Peyer's patch (tissue), 4 donors: Measurements from ENCODE around the gene INHBE. TPM values are rescaled to one million over a fixed set of nuclear protein-coding genes. Genes with fewer than 3 reads are reported as not detected.
"Not testable (repeated sequence)": the region's sequence is repeated elsewhere in the genome, so short reads cannot be mapped to it uniquely, and the experiment has no call there.

Experiments
- DNase-seq, 3 donors: peaks; one replicate each; pipeline ENCODE4 v3.0.0-alpha.2; 2017 to 2019
- H3K27ac ChIP-seq, 4 donors: fragments of 200-600 bp; sonication (generic); one replicate each; pipeline ENCODE4 v1.5.1; 2016 to 2019
- H3K27me3 ChIP-seq, 2 donors: fragments of 200-600 bp; sonication (generic); one replicate each; pipeline ENCODE4 v1.5.1; 2019
- H3K36me3 ChIP-seq, 3 donors: fragments of 200-600 bp; sonication (generic); one replicate each; pipeline ENCODE4 v1.5.1; 2016 to 2019
- H3K4me1 ChIP-seq, 4 donors: fragments of 200-600 bp; sonication (generic); one replicate each; pipeline ENCODE4 v1.5.1; 2016 to 2019
- H3K4me3 ChIP-seq, 4 donors: fragments of 200-600 bp; sonication (generic); 1 replicate in 3 of 4; 2 replicates in 1 of 4; pipeline ENCODE4 v1.5.1; 2016 to 2019; ENCODE audit warnings: mild to moderate bottlenecking in 1 of 4
- H3K9me3 ChIP-seq, 4 donors: fragments of 200-600 bp; sonication (generic); one replicate each; pipeline ENCODE4 v1.5.1; 2016 to 2019; ENCODE audit warnings: mild to moderate bottlenecking in 1 of 4
- POLR2A ChIP-seq, 2 donors: fragments of 450-650 bp; IDR thresholded peaks; one replicate each; pipeline ENCODE4 v1.5.1; 2017; ENCODE audit warnings: antibody characterized with exemption in 2 of 2, mild to moderate bottlenecking in 2 of 2, moderate library complexity in 2 of 2
- total RNA-seq, 4 donors: library from RNA; depleted of rRNA; stranded (reverse); fragments of >200 nt; gene quantifications; one replicate each; pipeline ENCODE4 v1.1.0, GENCODE V29; 2016
- TF ChIP-seq, protein P1 (sequence below), 6 experiments: fragments of 450-650 bp in 4 of 6; fragments of 200-600 bp in 2 of 6; sonication (generic) in 1 of 6; IDR thresholded peaks; one replicate each; pipeline ENCODE4 v1.5.1; 2017 to 2019; ENCODE audit warnings: antibody characterized with exemption in 6 of 6, mild to moderate bottlenecking in 3 of 6, moderate library complexity in 1 of 6

The INHBE gene, protein sequence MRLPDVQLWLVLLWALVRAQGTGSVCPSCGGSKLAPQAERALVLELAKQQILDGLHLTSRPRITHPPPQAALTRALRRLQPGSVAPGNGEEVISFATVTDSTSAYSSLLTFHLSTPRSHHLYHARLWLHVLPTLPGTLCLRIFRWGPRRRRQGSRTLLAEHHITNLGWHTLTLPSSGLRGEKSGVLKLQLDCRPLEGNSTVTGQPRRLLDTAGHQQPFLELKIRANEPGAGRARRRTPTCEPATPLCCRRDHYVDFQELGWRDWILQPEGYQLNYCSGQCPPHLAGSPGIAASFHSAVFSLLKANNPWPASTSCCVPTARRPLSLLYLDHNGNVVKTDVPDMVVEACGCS
- total RNA-seq, result not detected

DNA sequence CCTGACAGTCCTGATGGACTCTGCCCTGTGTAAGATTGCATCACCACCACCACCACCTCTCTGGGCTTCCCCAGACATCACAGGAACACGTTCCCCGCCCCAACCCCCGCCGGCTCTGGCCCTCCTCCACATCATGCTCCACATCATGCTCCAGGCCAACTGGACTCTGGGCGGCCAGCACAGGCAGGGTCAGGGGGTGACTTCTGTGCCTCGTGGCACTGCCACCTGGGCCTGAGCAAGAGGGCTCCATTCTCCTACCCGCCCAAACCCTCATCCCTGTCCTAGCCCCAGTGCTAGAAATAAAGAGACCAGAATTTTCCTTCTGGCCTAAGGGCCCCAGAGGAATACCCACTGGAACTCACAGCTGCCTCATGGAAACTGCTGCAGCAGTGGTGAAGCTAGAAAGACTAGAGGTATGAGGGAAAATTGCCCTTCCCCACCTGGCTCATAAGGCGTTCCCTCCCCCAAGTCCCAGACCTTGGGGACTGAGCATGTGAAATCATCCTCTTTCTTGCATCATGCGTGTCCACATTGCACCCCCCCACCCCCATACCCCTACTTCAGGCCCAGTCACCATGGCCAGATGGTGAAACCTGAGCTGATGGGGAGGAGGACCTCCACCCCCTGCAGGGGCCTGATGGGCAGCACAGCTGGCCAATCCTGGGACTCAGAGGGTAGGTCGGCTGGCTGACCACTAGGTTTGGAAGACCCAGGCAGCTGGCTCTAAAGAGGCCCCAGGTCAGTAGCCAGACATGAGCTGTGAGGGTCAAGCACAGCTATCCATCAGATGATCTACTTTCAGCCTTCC, at the start of gene INHBE:
Gene INHBE, plus strand, starts transcription at position 742 of the 808 bp plus-strand sequence. CDS start 230 bp downstream, outside the sequence.
- H3K27me3 ChIP-seq, result no peaks in the 10 kb centered on the region
- no peak within 1 kb of the TSS for H3K27ac ChIP-seq
- no peaks in the 10 kb centered on the region for H3K36me3 ChIP-seq
- no peaks in the 10 kb centered on the region for H3K9me3 ChIP-seq
- DNase-seq, result no peak
- H3K4me3 ChIP-seq, result peak within 1 kb of the TSS in 1 of 4 donors; percentile 18
- peaks cover 0 to 18% (median 0%) of the 10 kb centered on the region in 4 donors for H3K4me1 ChIP-seq
- TF ChIP-seq, protein P1, sequence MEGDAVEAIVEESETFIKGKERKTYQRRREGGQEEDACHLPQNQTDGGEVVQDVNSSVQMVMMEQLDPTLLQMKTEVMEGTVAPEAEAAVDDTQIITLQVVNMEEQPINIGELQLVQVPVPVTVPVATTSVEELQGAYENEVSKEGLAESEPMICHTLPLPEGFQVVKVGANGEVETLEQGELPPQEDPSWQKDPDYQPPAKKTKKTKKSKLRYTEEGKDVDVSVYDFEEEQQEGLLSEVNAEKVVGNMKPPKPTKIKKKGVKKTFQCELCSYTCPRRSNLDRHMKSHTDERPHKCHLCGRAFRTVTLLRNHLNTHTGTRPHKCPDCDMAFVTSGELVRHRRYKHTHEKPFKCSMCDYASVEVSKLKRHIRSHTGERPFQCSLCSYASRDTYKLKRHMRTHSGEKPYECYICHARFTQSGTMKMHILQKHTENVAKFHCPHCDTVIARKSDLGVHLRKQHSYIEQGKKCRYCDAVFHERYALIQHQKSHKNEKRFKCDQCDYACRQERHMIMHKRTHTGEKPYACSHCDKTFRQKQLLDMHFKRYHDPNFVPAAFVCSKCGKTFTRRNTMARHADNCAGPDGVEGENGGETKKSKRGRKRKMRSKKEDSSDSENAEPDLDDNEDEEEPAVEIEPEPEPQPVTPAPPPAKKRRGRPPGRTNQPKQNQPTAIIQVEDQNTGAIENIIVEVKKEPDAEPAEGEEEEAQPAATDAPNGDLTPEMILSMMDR (IDR thresholded peaks at IDR 0.05), result no peak
- no peak for TF ChIP-seq POLR2A (IDR thresholded peaks at IDR 0.05)

DNA sequence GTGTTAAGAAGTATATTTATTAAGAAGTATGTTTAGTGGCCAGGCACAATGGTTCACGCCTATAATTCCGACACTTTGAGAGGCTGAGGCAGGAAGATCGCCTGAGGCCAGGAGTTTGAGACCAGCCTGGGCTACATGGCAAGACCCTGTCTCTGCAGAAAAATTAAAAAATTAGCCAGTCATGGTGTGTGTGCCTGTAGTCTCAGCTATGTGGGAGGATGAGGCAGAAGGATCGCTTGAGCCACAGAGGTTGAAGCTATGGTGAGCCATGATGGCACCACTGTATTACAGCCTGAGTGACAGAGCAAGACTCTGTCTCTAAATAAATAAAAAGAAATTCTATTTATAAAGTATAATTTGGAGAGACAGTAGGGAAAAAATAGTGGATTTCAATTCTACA, 44.6 kb upstream of the INHBE start:
- Histone ChIP-seq H3K4me3 (no peak overlapping the region), H3K4me1 (no peaks in the 10 kb centered on the region), H3K27ac (no peak overlapping the region), H3K9me3 (no peaks in the 10 kb centered on the region), H3K36me3 (no peaks in the 10 kb centered on the region), H3K27me3 (no peaks in the 10 kb centered on the region)
- DNase-seq, result no peak
- TF ChIP-seq, protein P1 (IDR thresholded peaks at IDR 0.05), result no peak
- no peak for TF ChIP-seq POLR2A (IDR thresholded peaks at IDR 0.05)

DNA sequence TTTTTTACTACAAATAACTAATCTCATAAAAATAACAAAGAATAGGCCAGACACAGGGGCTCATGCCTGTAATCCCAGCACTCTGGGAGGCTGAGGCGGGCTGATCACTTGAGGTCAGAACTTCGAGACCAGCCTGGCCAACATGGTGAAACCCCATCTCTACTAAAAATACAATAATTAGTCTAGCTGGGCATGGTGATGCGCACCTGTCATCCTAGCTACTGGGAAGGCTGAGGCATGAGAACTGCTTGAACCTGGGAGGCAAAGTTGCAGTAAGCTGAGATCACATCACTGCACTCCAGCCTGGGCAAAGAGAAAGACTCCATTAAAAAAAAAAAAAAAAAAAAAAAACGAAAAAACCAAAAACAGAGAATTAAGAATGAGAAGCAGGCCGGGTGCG, 40.9 kb upstream of the INHBE start:
- not testable (repeated sequence) for DNase-seq, H3K27ac ChIP-seq, H3K4me3 ChIP-seq, H3K9me3 ChIP-seq, H3K4me1 ChIP-seq, H3K36me3 ChIP-seq, H3K27me3 ChIP-seq

DNA sequence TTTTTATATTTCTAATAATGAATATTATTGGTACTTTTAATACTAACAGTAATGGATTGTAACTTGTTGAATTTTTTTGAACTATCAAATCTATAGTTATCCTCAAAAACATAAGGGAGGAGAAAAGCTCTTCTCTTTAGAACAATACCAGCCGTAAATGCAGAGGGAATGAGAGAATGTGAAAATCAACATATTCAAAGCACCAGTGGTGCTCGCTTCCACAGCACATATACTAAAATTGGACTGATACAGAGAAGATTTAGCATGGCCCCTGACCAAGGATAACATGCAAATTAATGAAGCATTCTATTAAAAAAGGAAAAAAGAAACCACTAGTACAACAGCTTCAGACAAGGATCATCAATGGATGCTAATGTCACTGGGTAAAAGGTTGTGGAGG, 40.0 kb upstream of the INHBE start:
- Histone ChIP-seq H3K9me3 (no peaks in the 10 kb centered on the region), H3K36me3 (no peaks in the 10 kb centered on the region), H3K4me1 (no peaks in the 10 kb centered on the region), H3K27ac (no peak overlapping the region), H3K4me3 (no peak overlapping the region), H3K27me3 (no peaks in the 10 kb centered on the region)
- no peak for DNase-seq
- TF ChIP-seq POLR2A (IDR thresholded peaks at IDR 0.05), result no peak
- TF ChIP-seq, protein P1 (IDR thresholded peaks at IDR 0.05), result no peak

DNA sequence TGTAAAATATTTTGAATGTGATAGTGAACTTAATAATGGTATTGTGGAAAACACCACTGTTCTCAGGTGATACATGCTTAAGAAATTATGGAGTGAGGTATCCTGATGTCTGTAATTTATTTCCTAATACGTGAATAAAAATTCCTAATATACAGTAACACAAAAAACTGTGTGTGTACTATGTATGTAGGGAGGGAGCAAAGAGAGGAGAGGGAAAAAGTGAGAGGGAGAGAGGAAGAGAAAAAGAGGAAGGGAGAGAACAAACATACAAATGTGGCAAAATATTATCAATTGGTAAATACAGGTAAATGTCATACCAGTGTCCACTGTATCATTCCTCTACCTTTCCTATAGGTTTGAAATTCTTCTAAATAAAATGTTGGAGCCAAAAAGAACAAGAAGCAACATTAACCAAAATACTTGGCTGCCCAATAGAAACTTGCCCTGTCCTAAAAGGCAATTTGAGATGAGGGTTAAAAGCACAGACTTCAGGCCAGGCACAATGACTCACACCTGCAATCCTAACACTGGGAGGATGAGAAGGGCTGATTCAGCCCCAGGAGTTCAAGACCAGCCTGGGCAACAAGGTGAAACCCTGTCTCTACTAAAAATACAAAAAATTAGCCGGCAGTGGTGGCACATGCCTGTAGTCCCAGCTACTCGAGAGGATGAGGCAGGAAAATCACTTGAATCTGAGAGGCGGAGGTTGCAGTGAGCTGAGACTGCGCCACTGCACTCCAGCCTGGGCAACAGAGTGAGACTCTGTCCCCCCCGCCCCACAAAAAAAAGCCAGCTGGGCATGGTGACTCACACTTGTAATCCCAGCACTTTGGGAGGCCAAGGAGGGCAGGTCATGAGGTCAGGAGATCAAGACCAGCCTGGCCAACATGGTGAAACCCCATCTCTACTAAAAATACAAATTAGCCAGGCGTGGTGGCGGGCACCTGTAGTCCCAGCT, 38.8 kb upstream of the INHBE start:
- Histone ChIP-seq H3K27me3 (no peaks in the 10 kb centered on the region), H3K4me3 (no peak overlapping the region), H3K36me3 (no peaks in the 10 kb centered on the region), H3K27ac (no peak overlapping the region), H3K9me3 (no peaks in the 10 kb centered on the region), H3K4me1 (no peaks in the 10 kb centered on the region)
- TF ChIP-seq POLR2A (IDR thresholded peaks at IDR 0.05), result no peak
- TF ChIP-seq, protein P1 (IDR thresholded peaks at IDR 0.05), result no peak
- no peak for DNase-seq
